GM23248 (cell line): ENCODE results near the gene SPTLC3. TPM values are rescaled to one million over a fixed set of nuclear protein-coding genes. Genes with fewer than 3 reads are reported as not detected.

Experiments used
- DNase-seq: peaks from one replicate; pipeline ENCODE4 v3.0.0-alpha.2; 2015
- H2AFZ ChIP-seq: fragments of 200-600 bp; sonication (generic); 2 replicates; pipeline ENCODE4 v1.6.1; 2016; ENCODE audit warnings: antibody characterized with exemption
- H3F3A ChIP-seq: fragments of 200-600 bp; sonication (generic); 2 replicates; pipeline ENCODE4 v1.6.1; 2016; ENCODE audit warnings: mild to moderate bottlenecking, antibody characterized with exemption, mixed run types; ENCODE audit not compliant: insufficient read depth
- H3K27ac ChIP-seq: fragments of 200-600 bp; sonication (generic); 2 replicates; pipeline ENCODE4 v1.5.1; 2016; ENCODE audit warnings: mild to moderate bottlenecking
- H3K27me3 ChIP-seq: fragments of 200-600 bp; sonication (generic); replicated peaks from 2 replicates; pipeline ENCODE4 v1.6.1; 2016; ENCODE audit warnings: mild to moderate bottlenecking; ENCODE audit not compliant: insufficient read depth
- H3K36me3 ChIP-seq: fragments of 200-600 bp; sonication (generic); 2 replicates; pipeline ENCODE4 v1.6.1; 2016; ENCODE audit warnings: low read depth, mild to moderate bottlenecking
- H3K4me1 ChIP-seq: fragments of 200-600 bp; sonication (generic); 2 replicates; pipeline ENCODE4 v1.6.1; 2016; ENCODE audit warnings: mild to moderate bottlenecking; ENCODE audit not compliant: insufficient read depth
- H3K4me2 ChIP-seq: fragments of 200-600 bp; sonication (generic); one replicate; pipeline ENCODE4 v1.6.1; 2016; ENCODE audit warnings: mild to moderate bottlenecking; ENCODE audit not compliant: unreplicated experiment
- H3K4me3 ChIP-seq: fragments of 200-600 bp; sonication (generic); 2 replicates; pipeline ENCODE4 v1.5.1; 2016; ENCODE audit warnings: mild to moderate bottlenecking
- H3K79me2 ChIP-seq: fragments of 200-600 bp; sonication (generic); 2 replicates; pipeline ENCODE4 v1.6.1; 2016; ENCODE audit warnings: mild to moderate bottlenecking; ENCODE audit not compliant: insufficient read depth
- H3K9ac ChIP-seq: fragments of 200-600 bp; sonication (generic); 2 replicates; pipeline ENCODE4 v1.6.1; 2016; ENCODE audit warnings: mild to moderate bottlenecking
- H3K9me2 ChIP-seq: fragments of 200-600 bp; sonication (generic); 2 replicates; pipeline ENCODE4 v1.6.1; 2016; ENCODE audit warnings: mixed run types, mild to moderate bottlenecking, moderate library complexity; ENCODE audit not compliant: insufficient read depth
- H3K9me3 ChIP-seq: fragments of 200-600 bp; sonication (generic); one replicate; pipeline ENCODE4 v1.6.1; 2017; ENCODE audit warnings: low read depth
- H4K20me1 ChIP-seq: fragments of 200-600 bp; sonication (generic); 2 replicates; pipeline ENCODE4 v1.6.0; 2016; ENCODE audit not compliant: insufficient read depth
- EZH2 ChIP-seq: fragments of 200-600 bp; sonication (generic); IDR thresholded peaks from 2 replicates; pipeline ENCODE4 v1.6.1; 2018; ENCODE audit warnings: antibody characterized with exemption, mild to moderate bottlenecking; ENCODE audit not compliant: insufficient read depth, poor library complexity, severe bottlenecking
- EZH2phosphoT487 ChIP-seq: fragments of 200-600 bp; sonication (generic); IDR thresholded peaks from 2 replicates; pipeline ENCODE4 v1.6.1; 2018; ENCODE audit warnings: antibody characterized with exemption, moderate library complexity, mild to moderate bottlenecking, low read depth; ENCODE audit not compliant: insufficient read depth
- WGBS, 2 experiments: methylation state at CpG; one replicate each; pipeline ENCODE4 v1.1.6; 2015 to 2017; ENCODE audit warnings: low lambda C conversion rate in 2 of 2, low coverage in 1 of 2; ENCODE audit errors: missing lambda C conversion rate in 2 of 2; 5-methylcytosine and 5-hydroxymethylcytosine counted together
- in situ Hi-C: fragments of 300-500 bp; cut with MboI; formaldehyde crosslinking; loops from 2 replicates; pipeline ENCODE4 v1.15.0; 2020
- polyA plus RNA-seq: library from polyadenylated mRNA; unstranded; fragments of >200 nt; fragmentation: Nextera tagmentation; extraction: Ambion mirVana; gene quantifications from 2 replicates; pipeline ENCODE4 v1.2.1, GENCODE V29; 2016
- total RNA-seq: library from RNA; depleted of rRNA; stranded (reverse); fragments of >200 nt; shearing (Covaris generic); gene quantifications from 2 replicates; pipeline ENCODE4 v1.2.3, GENCODE V29; 2014

Gene SPTLC3
- total and polyA plus RNA-seq, 2 experiments from 2014 or later: 1.4 to 5.5 TPM

- H3K4me3 ChIP-seq: no peak overlapping the region
- peaks cover 4% of the 10 kb centered on the region; the same call in 1 of the 2 replicates for H3K4me1 ChIP-seq
- 82 to 90% methylated on average over 4 to 5 of the region's 5 CpGs for WGBS, 2 experiments
- no peaks in the 10 kb centered on the region for H3K79me2 ChIP-seq
- no peaks in the 10 kb centered on the region for H3K36me3 ChIP-seq
- DNase-seq: no peak
- no peaks in the 10 kb centered on the region for H4K20me1 ChIP-seq
- no peak overlapping the region for H2AFZ ChIP-seq
- no peak overlapping the region for H3K9ac ChIP-seq
- H3K9me3 ChIP-seq: no peaks in the 10 kb centered on the region
- H3F3A ChIP-seq: peaks cover 11% of the 10 kb centered on the region
- in situ Hi-C loops: no loop called here
- no peaks in the 10 kb centered on the region for H3K27me3 ChIP-seq
- no peaks in the 10 kb centered on the region for H3K9me2 ChIP-seq
- TF ChIP-seq EZH2phosphoT487 (no peak), EZH2 (no peak)
- H3K4me2 ChIP-seq: no peak overlapping the region
- no peak overlapping the region for H3K27ac ChIP-seq
Measured at GRCh38 chr20:13021205-13021970, 12.6 kb downstream of the SPTLC3 start.

GRCh38 chr20:13022401-13023155 lies 13.8 kb downstream of the SPTLC3 start:
- Histone ChIP-seq H3K4me3 (no peak overlapping the region), H4K20me1 (no peaks in the 10 kb centered on the region), H3K9ac (no peak overlapping the region), H3K27me3 (no peaks in the 10 kb centered on the region), H3F3A (peaks cover 12% of the 10 kb centered on the region), H3K9me2 (no peaks in the 10 kb centered on the region), H3K4me1 (peaks cover 6% of the 10 kb centered on the region), H2AFZ (no peak overlapping the region), H3K36me3 (no peaks in the 10 kb centered on the region), H3K4me2 (no peak overlapping the region), H3K9me3 (no peaks in the 10 kb centered on the region), H3K27ac (peak overlapping the region; percentile 22; the same call in 1 of the 2 replicates), H3K79me2 (no peaks in the 10 kb centered on the region)
- peak; percentile 82 for DNase-seq
- in situ Hi-C loops: no loop called here
- 39 to 46% methylated on average over 4 of the region's 4 CpGs for WGBS, 2 experiments
- no peak for TF ChIP-seq EZH2
- no peak for TF ChIP-seq EZH2phosphoT487

GRCh38 chr20:13024596-13024995 lies 15.8 kb downstream of the SPTLC3 start:
- in situ Hi-C loops: no loop called here
- H3K4me2 ChIP-seq: no peak overlapping the region
- no peaks in the 10 kb centered on the region for H3K79me2 ChIP-seq
- DNase-seq: peak; percentile 59
- no peaks in the 10 kb centered on the region for H4K20me1 ChIP-seq
- no peaks in the 10 kb centered on the region for H3K27me3 ChIP-seq
- no peak overlapping the region for H3K9ac ChIP-seq
- H3K9me2 ChIP-seq: no peaks in the 10 kb centered on the region
- no peak overlapping the region for H3K4me3 ChIP-seq
- H3K9me3 ChIP-seq: no peaks in the 10 kb centered on the region
- peaks cover 32% of the 10 kb centered on the region for H3F3A ChIP-seq
- no peaks in the 10 kb centered on the region for H3K36me3 ChIP-seq
- WGBS, 2 experiments: 41 to 47% methylated on average over 2 of the region's 2 CpGs
- H2AFZ ChIP-seq: no peak overlapping the region
- no peak overlapping the region for H3K27ac ChIP-seq
- peaks cover 26% of the 10 kb centered on the region for H3K4me1 ChIP-seq
- TF ChIP-seq EZH2 (no peak), EZH2phosphoT487 (no peak)

GRCh38 chr20:13025181-13025580 lies 16.4 kb downstream of the SPTLC3 start:
- in situ Hi-C loops: no loop called here
- no peak overlapping the region for H3K4me3 ChIP-seq
- H3K79me2 ChIP-seq: no peaks in the 10 kb centered on the region
- no peaks in the 10 kb centered on the region for H3K9me2 ChIP-seq
- H4K20me1 ChIP-seq: no peaks in the 10 kb centered on the region
- H2AFZ ChIP-seq: no peak overlapping the region
- no peak for DNase-seq
- H3K4me2 ChIP-seq: no peak overlapping the region
- TF ChIP-seq EZH2phosphoT487 (no peak), EZH2 (no peak)
- 97 to 100% methylated on average over 1 of the region's 1 CpG for WGBS, 2 experiments
- H3K9me3 ChIP-seq: no peaks in the 10 kb centered on the region
- no peak overlapping the region for H3K9ac ChIP-seq
- peaks cover 38% of the 10 kb centered on the region for H3F3A ChIP-seq
- no peak overlapping the region for H3K27ac ChIP-seq
- H3K4me1 ChIP-seq: peaks cover 32% of the 10 kb centered on the region
- no peaks in the 10 kb centered on the region for H3K27me3 ChIP-seq
- no peaks in the 10 kb centered on the region for H3K36me3 ChIP-seq
